Caco-2 (cell line): ENCODE data around the gene TEKT3. TPM values are rescaled to one million over a fixed set of nuclear protein-coding genes. Genes with fewer than 3 reads are reported as not detected.

Experiments
- BruUV-seq: library from RNA; stranded (reverse); fragments of 400-500 nt; replicated peaks from 2 replicates; lab custom pipeline; 2021; lab: Mats Ljungman, UMichigan
- CTCF ChIA-PET: fragments of 300-600 bp; sonication (Branson Sonifier 250); formaldehyde crosslinking; loops from one replicate; lab custom pipeline; 2022; ENCODE audit warnings: antibody characterized with exemption; lab: Charles Lee
- POLR2A ChIA-PET: fragments of 300-600 bp; sonication (Branson Sonifier 250); formaldehyde crosslinking; loops from one replicate; lab custom pipeline; 2022; ENCODE audit warnings: antibody characterized with exemption; lab: Charles Lee
- DNase-seq, 2 experiments: peaks; one replicate each; pipeline versions ENCODE4 v3.0.0 to v3.0.0-alpha.2; 2020 to 2022
- H3K27me3 ChIP-seq: replicated peaks from 2 replicates; pipeline ENCODE4 v1.6.0; 2011; ENCODE audit warnings: low read length; ENCODE audit not compliant: control insufficient read depth, insufficient read depth
- H3K36me3 ChIP-seq: 2 replicates; pipeline ENCODE4 v1.5.1; 2011; ENCODE audit warnings: low read length; ENCODE audit not compliant: control insufficient read depth, insufficient read depth
- H3K4me1 ChIP-seq: fragments of 250-450 bp; sonication (Bioruptor Pico); 2 replicates; pipeline ENCODE4 v1.5.1; 2020; ENCODE audit warnings: mild to moderate bottlenecking
- H3K4me3 ChIP-seq: 2 replicates; pipeline ENCODE4 v1.5.1; 2011; ENCODE audit warnings: low read depth, mild to moderate bottlenecking, control low read depth, low read length
- H3K9me3 ChIP-seq: fragments of 250-450 bp; sonication (Bioruptor Pico); 2 replicates; pipeline ENCODE4 v1.5.1; 2020; ENCODE audit warnings: mild to moderate bottlenecking, moderate library complexity
- H3K27ac Mint-ChIP-seq: one replicate; pipeline ENCODE4 v1.8.0; 2022; ENCODE audit warnings: mixed read lengths; ENCODE audit not compliant: unreplicated experiment
- H3K27me3 Mint-ChIP-seq: one replicate; pipeline ENCODE4 v1.8.0; 2022; ENCODE audit warnings: mixed read lengths; ENCODE audit not compliant: insufficient read depth, unreplicated experiment
- H3K36me3 Mint-ChIP-seq: one replicate; pipeline ENCODE4 v1.8.0; 2022; ENCODE audit warnings: mild to moderate bottlenecking, mixed read lengths; ENCODE audit not compliant: insufficient read depth, unreplicated experiment
- H3K4me1 Mint-ChIP-seq: one replicate; pipeline ENCODE4 v1.8.0; 2022; ENCODE audit warnings: low read depth, mixed read lengths; ENCODE audit not compliant: unreplicated experiment
- H3K4me3 Mint-ChIP-seq: one replicate; pipeline ENCODE4 v1.8.0; 2022; ENCODE audit warnings: mild to moderate bottlenecking, moderate library complexity, mixed read lengths; ENCODE audit not compliant: unreplicated experiment
- H3K9me3 Mint-ChIP-seq: one replicate; pipeline ENCODE4 v1.8.0; 2022; ENCODE audit warnings: mixed read lengths; ENCODE audit not compliant: unreplicated experiment
- intact Hi-C: fragments of 100-400 bp; cut with micrococcal nuclease; formaldehyde crosslinking; loops from one replicate; pipeline ENCODE4 v1.10.0; 2022; ENCODE audit not compliant: unreplicated experiment
- total RNA-seq: library from RNA; stranded (reverse); gene quantifications from 2 replicates; pipeline ENCODE4 v1.2.3, GENCODE V29; 2022
- TF ChIP-seq, protein P1 (sequence below), 2 experiments: fragments of 200-600 bp in 1 of 2; IDR thresholded peaks; 1 replicate in 1 of 2; 2 replicates in 1 of 2; pipeline versions ENCODE4 v1.5.1 to v1.8.0; 2011 to 2022; ENCODE audit warnings: antibody characterized with exemption in 1 of 2, control low read depth in 1 of 2, inconsistent platforms in 1 of 2, low read depth in 1 of 2, low read length in 1 of 2, mild to moderate bottlenecking in 1 of 2, moderate library complexity in 1 of 2; ENCODE audit not compliant: insufficient read depth in 1 of 2, severe bottlenecking in 1 of 2, unreplicated experiment in 1 of 2

Gene TEKT3
- total RNA-seq, 1 experiment from 2014 or later, result 0.43 TPM

DNA sequence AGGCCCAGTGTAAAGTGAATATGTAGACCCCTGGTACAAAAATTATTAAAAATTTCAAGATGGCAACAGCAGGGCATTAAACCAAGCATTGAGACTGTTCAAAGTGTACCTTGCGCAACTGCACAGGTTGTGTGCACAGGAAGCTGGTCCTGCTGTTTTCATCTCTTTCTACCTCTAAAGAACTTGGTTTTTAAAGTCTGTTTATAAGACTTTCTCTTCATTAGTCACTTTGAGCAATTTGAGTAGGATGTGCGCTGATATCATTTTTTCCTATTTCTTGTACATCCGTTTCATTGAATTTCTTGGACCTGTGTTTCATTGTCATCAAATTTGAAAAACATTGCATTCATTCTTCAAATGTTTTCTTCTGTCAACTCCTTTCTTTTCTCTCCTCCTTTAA, 59.5 kb downstream of the TEKT3 start:
- BruUV-seq, result no TSS peak
- H3K36me3 Mint-ChIP-seq, result no peaks in the 10 kb centered on the region
- POLR2A ChIA-PET, result no interaction called here
- Histone ChIP-seq H3K4me1 (no peaks in the 10 kb centered on the region), H3K36me3 (no peaks in the 10 kb centered on the region), H3K27me3 (no peaks in the 10 kb centered on the region), H3K9me3 (no peaks in the 10 kb centered on the region), H3K4me3 (no peak overlapping the region)
- CTCF ChIA-PET, result no interaction called here
- H3K4me3 Mint-ChIP-seq, result no peak overlapping the region
- no peak overlapping the region for H3K27ac Mint-ChIP-seq
- TF ChIP-seq, protein P1, sequence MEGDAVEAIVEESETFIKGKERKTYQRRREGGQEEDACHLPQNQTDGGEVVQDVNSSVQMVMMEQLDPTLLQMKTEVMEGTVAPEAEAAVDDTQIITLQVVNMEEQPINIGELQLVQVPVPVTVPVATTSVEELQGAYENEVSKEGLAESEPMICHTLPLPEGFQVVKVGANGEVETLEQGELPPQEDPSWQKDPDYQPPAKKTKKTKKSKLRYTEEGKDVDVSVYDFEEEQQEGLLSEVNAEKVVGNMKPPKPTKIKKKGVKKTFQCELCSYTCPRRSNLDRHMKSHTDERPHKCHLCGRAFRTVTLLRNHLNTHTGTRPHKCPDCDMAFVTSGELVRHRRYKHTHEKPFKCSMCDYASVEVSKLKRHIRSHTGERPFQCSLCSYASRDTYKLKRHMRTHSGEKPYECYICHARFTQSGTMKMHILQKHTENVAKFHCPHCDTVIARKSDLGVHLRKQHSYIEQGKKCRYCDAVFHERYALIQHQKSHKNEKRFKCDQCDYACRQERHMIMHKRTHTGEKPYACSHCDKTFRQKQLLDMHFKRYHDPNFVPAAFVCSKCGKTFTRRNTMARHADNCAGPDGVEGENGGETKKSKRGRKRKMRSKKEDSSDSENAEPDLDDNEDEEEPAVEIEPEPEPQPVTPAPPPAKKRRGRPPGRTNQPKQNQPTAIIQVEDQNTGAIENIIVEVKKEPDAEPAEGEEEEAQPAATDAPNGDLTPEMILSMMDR (IDR thresholded peaks at IDR 0.05; ENCODE audit: insufficient read depth in 1 of 2, low read depth in 1 of 2, low read length in 1 of 2, severe bottlenecking in 1 of 2, unreplicated experiment in 1 of 2), result no peak
- intact Hi-C loops, result no loop called here
- no peaks in the 10 kb centered on the region for H3K4me1 Mint-ChIP-seq
- no peaks in the 10 kb centered on the region for H3K9me3 Mint-ChIP-seq
- DNase-seq, result no peak
- no peaks in the 10 kb centered on the region for H3K27me3 Mint-ChIP-seq

DNA sequence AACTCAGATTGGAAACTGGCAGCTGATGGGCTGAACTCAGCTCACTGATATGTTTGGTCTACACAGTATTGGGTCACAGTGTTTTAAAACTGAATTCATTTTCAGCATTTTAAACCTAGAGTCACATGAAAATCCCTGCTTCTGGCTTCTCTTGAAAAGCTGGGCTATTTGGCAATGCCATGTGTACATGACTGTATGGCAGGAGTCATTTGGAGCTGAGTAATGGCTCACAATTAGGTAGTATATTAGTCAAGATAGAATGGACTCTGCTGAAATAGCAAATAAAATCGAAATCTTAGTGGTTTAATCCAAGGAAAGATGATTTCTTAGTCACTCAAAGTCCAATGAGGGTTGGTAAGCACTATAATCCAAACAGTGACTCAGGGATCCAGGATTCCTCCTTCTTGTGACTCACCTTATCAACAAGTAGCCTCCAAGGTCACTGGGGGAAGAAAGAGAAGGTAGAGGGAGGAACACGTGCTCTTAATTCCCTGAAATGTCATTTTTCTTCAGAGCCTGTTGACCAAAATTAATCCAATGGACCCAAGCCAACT, 62.4 kb downstream of the TEKT3 start:
- H3K9me3 ChIP-seq, result no peaks in the 10 kb centered on the region
- no peak overlapping the region for H3K27ac Mint-ChIP-seq
- ChIA-PET POLR2A (no interaction called here), CTCF (no interaction called here)
- BruUV-seq, result no TSS peak
- TF ChIP-seq, protein P1 (IDR thresholded peaks at IDR 0.05; ENCODE audit: insufficient read depth in 1 of 2, low read depth in 1 of 2, low read length in 1 of 2, severe bottlenecking in 1 of 2, unreplicated experiment in 1 of 2), result no peak
- no peak overlapping the region for H3K4me3 ChIP-seq
- H3K4me1 ChIP-seq, result no peaks in the 10 kb centered on the region
- H3K27me3 ChIP-seq, result no peaks in the 10 kb centered on the region
- no peaks in the 10 kb centered on the region for H3K36me3 Mint-ChIP-seq
- no peaks in the 10 kb centered on the region for H3K4me1 Mint-ChIP-seq
- H3K36me3 ChIP-seq, result no peaks in the 10 kb centered on the region
- no peaks in the 10 kb centered on the region for H3K9me3 Mint-ChIP-seq
- intact Hi-C loops, result no loop called here
- no peak overlapping the region for H3K4me3 Mint-ChIP-seq
- no peaks in the 10 kb centered on the region for H3K27me3 Mint-ChIP-seq
- no peak for DNase-seq

DNA sequence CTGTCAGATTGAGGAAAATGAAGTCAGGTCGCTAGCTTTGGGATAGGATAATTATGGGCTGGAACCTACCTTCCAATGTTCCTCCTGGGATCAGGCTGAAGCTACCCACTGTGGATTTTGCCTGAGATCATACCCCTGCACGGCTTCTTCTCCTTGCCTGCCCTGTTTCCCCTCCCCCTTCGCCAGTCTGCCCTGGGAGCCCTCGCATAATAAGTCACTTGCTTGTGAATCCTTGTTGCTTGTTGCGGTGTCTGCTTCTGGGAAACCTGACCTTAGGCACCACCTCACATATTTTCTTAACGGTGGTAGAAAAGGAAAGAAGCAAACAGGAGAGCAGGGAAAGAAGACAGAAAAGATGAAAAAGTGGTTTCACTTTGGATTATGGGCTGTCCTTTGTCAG, 63.0 kb downstream of the TEKT3 start:
- CTCF ChIA-PET, result no interaction called here
- Histone ChIP-seq H3K4me3 (no peak overlapping the region), H3K9me3 (no peaks in the 10 kb centered on the region), H3K27me3 (no peaks in the 10 kb centered on the region), H3K36me3 (no peaks in the 10 kb centered on the region), H3K4me1 (no peaks in the 10 kb centered on the region)
- Mint-ChIP-seq H3K27me3 (no peaks in the 10 kb centered on the region), H3K4me1 (no peaks in the 10 kb centered on the region), H3K9me3 (no peaks in the 10 kb centered on the region), H3K27ac (no peak overlapping the region), H3K36me3 (no peaks in the 10 kb centered on the region), H3K4me3 (no peak overlapping the region)
- DNase-seq, result no peak
- TF ChIP-seq, protein P1 (IDR thresholded peaks at IDR 0.05; ENCODE audit: insufficient read depth in 1 of 2, low read depth in 1 of 2, low read length in 1 of 2, severe bottlenecking in 1 of 2, unreplicated experiment in 1 of 2), result no peak
- POLR2A ChIA-PET, result no interaction called here
- BruUV-seq, result no TSS peak
- intact Hi-C loops, result no loop called here
